GM12872 (cell line): Measurements from ENCODE around the gene KIF26A.

Source experiments
- TF ChIP-seq, protein P1 (sequence below): IDR thresholded peaks from 3 replicates; pipeline ENCODE4 v1.5.1; 2011; ENCODE audit warnings: low read depth, mild to moderate bottlenecking, low read length, moderate library complexity; ENCODE audit not compliant: insufficient read depth

Gene KIF26A

GRCh38 chr14:104142136-104142945 lies 4.0 kb downstream of the KIF26A start:
- TF ChIP-seq, protein P1, sequence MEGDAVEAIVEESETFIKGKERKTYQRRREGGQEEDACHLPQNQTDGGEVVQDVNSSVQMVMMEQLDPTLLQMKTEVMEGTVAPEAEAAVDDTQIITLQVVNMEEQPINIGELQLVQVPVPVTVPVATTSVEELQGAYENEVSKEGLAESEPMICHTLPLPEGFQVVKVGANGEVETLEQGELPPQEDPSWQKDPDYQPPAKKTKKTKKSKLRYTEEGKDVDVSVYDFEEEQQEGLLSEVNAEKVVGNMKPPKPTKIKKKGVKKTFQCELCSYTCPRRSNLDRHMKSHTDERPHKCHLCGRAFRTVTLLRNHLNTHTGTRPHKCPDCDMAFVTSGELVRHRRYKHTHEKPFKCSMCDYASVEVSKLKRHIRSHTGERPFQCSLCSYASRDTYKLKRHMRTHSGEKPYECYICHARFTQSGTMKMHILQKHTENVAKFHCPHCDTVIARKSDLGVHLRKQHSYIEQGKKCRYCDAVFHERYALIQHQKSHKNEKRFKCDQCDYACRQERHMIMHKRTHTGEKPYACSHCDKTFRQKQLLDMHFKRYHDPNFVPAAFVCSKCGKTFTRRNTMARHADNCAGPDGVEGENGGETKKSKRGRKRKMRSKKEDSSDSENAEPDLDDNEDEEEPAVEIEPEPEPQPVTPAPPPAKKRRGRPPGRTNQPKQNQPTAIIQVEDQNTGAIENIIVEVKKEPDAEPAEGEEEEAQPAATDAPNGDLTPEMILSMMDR = no peak

DNA sequence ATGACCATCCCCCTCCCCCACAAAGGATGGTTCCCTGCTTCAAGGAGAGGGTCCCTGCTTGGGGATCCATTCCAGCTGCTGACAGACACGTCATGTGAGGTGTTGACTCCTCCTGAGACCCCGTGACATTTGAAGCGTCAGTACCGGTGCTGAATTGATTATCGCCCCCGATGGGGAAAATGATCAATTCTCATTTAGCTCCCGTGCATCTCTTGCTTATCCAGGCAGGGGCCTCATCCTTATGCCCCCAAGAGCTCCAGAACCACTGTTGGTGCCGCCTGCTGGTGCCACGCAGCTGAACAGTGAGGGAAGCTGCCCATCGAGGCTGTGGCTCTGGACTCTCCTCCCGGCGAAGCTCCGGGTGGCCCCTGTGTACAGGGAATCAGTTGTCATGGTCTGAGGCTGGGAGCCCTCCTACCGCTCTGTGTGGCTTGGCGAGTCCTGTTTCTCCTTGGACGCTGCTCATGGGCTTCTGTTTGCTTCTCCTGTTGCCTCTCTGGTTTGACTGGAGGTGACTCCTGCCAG lies 4.6 kb downstream of the KIF26A start:
- TF ChIP-seq, protein P1 = no peak

- TF ChIP-seq, protein P1 = no peak
Observed at GRCh38 chr14:104143521-104144452, 5.4 kb downstream of the KIF26A start.

DNA sequence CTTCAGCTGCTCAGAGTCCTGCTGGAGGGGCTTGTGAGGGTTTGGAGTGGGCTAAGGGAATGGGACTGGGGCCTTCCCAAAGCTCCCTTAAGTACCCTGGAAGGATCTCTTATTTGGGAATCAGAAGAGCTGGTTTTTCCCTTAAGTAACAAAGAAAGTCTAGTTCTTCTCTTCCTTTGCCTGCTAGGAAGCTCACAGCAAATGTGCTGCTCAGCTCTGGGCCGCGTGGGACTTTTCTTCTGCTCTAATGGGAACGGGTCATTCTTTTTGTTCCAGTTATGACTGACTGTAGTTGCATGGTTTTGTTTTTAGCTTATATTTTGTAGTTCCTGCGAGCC lies 6.0 kb downstream of the KIF26A start:
- TF ChIP-seq, protein P1 = no peak

GRCh38 chr14:104144911-104145825 lies 6.8 kb downstream of the KIF26A start:
- TF ChIP-seq, protein P1 = no peak

GRCh38 chr14:104145826-104146601 lies 7.6 kb downstream of the KIF26A start:
- TF ChIP-seq, protein P1 = no peak
